Measurements from ENCODE around the gene SERTAD2. TPM values are rescaled to one million over a fixed set of nuclear protein-coding genes. Genes with fewer than 3 reads are reported as not detected.

The SERTAD2 gene
- total RNA-seq, 1 donor from 2014 or later, result 6.2 TPM

DNA sequence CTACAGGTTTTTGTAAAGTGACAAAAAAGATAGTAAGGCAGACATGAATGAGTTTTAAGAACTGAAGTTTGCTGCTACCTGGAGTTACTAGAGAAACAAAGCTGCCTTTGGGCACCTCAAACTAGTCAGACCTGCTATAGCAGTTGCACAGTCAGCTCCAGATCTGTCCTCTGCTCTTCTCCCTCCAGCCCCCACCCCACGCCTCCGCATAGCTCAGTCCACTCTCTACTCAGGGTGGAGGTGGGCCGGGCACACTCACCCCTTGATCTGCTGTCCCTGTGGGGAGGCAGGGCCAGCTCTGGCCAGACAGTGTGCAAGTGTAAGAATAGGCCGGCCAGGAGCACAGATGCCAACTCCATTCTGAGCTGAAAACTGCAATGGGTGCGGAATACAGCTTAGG lies 4.1 kb downstream of the SERTAD2 start:
- DNase-seq (ENCODE audit: low read depth in 2 of 2), result no peak

DNA sequence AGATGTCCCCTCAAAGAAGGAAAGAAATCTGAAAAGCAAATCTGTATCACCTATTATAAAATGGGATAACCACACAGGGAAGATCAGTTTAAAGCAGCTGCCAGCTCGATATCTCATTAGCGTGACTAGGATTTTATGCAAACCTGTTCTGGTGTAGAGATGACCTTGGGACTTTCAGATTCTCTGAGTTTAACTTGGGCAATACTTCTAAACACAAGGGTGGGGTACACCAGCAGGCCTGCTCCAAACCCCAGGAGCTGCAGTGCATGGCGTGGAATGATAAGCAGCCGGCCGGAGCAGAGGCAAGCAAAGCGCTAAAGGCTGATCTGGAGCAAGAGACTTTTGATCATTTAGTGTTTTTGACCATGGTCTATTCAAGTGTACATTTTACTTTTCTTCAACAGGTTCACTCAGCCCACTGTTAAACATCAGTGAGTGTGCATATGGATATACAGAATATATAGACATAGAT lies 4.7 kb downstream of the SERTAD2 start:
- no peak for DNase-seq (ENCODE audit: low read depth in 2 of 2)

- DNase-seq (ENCODE audit: low read depth in 2 of 2), result peak; percentile 77 to 78
These were observed 7.5 kb downstream of the SERTAD2 start for GRCh38 chr2:64646007-64646880.

GRCh38 chr2:64644458-64645382 lies 9.0 kb downstream of the SERTAD2 start:
- DNase-seq (ENCODE audit: low read depth in 2 of 2), result peak; percentile 88 to 92

DNA sequence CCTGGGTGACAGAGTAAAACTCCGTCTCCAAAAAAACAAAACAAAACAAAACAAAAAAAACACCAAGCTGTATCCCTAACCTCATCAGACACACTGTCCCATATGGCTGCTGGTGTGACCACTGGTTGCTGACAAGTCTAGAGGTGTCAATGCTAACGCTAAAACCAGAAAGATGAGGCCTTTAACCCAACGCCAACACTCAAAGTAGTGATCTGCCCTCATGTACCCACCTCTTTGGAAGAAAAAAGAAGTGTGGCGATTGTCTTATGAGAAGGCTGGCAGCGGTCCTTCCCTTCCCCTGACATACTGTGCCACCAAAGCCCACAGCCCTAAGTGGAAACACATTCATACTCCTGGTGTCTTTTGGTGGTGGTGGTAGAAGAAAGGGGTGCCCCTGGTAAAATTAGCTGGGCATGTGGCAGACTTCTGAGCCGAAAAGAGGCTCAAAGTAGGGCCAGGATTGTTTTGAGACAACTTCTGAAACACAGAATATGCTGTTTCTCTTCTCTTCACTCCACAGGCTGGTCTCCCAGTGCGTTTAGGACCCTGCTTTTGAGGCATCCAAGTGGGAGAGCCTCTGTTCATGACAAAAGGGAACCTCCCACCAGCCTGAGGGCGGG lies 9.8 kb downstream of the SERTAD2 start:
- DNase-seq (ENCODE audit: low read depth in 2 of 2), result no peak

DNA sequence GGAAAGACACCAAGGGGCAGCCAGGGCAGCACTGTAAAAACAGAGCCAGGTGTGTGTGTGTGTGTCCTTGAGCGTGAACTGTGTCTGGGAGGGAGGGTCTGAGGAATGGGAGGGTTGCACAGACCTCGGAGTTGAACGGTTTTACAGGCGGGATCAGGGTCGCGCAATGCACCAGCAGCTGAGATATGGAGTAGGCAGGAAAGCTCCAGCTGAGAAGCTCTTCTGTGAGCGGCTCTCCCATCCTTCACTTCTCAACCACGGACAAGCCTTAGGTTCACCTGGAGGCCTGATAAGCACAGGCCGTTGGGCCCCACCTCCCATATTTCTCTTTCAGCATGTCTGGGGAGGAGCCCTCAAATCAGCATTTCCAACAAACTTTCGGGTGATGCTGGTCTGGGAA lies 12.1 kb downstream of the SERTAD2 start:
- DNase-seq (ENCODE audit: low read depth in 2 of 2), result no peak

GRCh38 chr2:64640153-64641044 lies 13.3 kb downstream of the SERTAD2 start:
- DNase-seq (ENCODE audit: low read depth in 2 of 2), result no peak

GRCh38 chr2:64639691-64640090 lies 14.0 kb downstream of the SERTAD2 start:
- no peak for DNase-seq (ENCODE audit: low read depth in 2 of 2)

GRCh38 chr2:64638502-64639120 lies 15.1 kb downstream of the SERTAD2 start:
- DNase-seq (ENCODE audit: low read depth in 2 of 2), result no peak

- DNase-seq (ENCODE audit: low read depth in 2 of 2), result no peak
These were observed 15.8 kb downstream of the SERTAD2 start for GRCh38 chr2:64637931-64638330.

GRCh38 chr2:64637000-64637635 lies 16.6 kb downstream of the SERTAD2 start:
- DNase-seq (ENCODE audit: low read depth in 2 of 2), result no peak

DNA sequence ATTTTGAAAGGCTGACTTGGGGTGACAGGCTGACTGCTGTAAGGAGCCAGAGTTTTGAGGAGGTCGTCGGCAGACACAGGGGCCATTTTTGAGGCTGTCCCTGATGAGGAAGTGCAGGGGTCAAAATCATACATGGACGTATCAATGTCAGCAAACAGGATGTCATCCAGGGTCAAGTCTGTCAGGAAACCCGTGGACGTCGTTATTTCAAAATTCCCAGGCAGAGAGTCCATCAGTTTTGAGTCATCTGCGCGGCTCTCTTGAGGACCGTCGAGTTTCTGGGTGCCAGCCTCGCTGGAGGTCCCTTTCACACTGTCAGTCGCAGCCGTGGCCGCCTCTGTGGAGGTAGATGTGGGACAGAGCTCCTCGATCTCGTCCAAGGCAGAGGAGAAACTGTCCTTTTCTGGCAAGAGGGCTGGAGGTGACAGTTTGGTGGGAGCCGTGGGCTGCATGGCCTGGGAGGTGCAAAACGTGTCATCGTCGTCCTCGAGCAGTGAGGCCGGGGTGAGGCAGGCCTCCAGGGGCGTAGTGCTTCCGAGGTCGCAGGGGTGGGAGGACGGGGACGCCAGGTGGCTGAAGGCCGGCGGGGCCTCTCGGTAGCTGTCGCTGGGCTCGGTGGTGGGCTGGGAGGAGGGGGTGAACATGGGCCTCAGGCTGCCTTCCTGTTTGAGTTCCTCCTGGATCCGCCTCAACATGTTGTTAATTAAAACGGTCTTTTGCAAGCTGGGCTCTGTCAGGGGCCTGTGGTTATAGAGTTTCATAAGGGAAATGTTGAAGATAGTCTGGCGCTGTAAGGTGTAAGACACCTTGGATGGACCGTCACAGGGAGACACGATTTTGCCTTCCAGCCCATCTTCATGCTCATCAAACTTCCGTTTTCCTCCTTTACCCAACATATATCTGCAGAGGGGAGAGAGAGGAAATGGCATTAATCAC lies 17.5 kb downstream of the SERTAD2 start:
- DNase-seq (ENCODE audit: low read depth in 2 of 2), result peak in 1 of 2 donors; percentile 32

- no peak for DNase-seq (ENCODE audit: low read depth in 2 of 2)
These were observed 19.1 kb downstream of the SERTAD2 start for GRCh38 chr2:64634345-64635267.

DNA sequence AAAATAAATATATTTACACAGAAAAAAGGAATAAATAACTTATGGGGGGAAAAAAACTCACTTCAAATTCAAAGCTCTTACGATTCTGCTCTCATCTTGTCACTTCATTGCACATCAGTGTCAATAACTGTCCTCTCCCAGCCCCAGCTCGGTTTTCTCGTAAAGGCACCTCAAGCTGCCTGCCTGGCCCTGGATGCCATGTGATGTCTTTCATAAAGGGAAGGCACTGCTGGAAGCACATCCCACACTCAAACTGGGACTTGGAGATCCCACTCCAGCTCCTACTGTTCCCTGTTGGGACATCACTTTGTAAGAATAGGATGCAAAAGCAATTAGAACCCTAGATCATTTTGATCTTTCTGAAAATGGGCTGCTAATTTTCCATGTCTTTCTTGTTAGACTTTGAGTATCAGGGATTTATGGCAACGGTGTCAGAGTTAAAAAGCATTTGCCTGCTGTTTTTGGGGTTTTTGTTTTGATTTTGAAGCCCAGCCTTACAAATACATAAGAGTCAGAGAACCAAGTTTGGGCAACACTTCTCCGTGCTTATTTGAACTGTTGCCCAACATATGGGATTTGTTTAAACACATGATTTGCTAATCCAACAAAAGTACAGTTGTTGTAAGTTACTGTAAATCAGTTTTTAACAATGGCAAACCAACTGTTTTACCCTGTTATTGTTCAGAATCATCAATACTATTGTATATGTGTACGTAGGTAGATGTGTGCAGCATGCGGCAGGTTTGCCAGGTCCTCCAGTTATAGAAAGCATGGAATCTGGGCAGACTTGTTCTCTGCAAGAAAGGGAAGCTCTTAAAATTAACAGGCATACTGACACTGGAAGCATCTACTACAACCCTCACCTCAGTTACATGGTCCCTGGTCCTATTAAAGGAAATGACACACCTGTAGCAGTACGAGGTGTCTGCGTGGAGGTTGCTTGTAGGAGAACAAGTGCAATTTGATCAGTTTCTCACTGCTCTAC lies 20.6 kb downstream of the SERTAD2 start:
- DNase-seq (ENCODE audit: low read depth in 2 of 2), result no peak

DNA sequence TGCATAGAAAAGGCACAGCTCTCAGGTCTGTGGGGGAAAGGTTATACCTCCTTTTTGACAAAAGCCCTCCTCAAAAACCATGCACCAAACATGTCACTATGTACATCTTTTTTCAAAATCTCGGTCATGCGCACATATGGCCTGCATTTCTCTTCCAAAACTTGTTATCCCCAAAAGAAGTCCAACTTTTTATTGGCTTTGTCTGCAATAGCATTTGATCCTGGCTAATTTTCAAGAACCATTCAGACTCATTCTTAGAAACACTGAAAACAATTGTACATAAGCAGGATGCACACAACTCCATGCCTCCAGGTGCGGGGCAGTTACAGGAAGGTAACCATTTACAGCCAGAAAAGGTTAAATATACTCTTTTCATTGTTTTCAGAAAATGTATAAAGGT lies 21.9 kb downstream of the SERTAD2 start:
- no peak for DNase-seq (ENCODE audit: low read depth in 2 of 2)

GRCh38 chr2:64630752-64631151 lies 23.0 kb downstream of the SERTAD2 start:
- no peak for DNase-seq (ENCODE audit: low read depth in 2 of 2)
